H1 (cell line): ENCODE results near the gene GPR18. TPM values are rescaled to one million over a fixed set of nuclear protein-coding genes. Genes with fewer than 3 reads are reported as not detected.

Experiments
- CTCF ChIA-PET: fragments of 300-600 bp; sonication (Branson Sonifier 250); formaldehyde crosslinking; loops from one replicate; lab custom pipeline; 2021; ENCODE audit not compliant: partially characterized antibody; lab: Charles Lee
- POLR2A ChIA-PET: fragments of 300-600 bp; sonication (Branson Sonifier 250); formaldehyde crosslinking; loops from one replicate; lab custom pipeline; 2021; ENCODE audit warnings: inconsistent platforms; ENCODE audit not compliant: partially characterized antibody; lab: Charles Lee
- DNase-seq, 2 experiments: peaks; one replicate each; pipeline versions ENCODE4 v3.0.0 to v3.0.0-alpha.2; 2010 to 2022; ENCODE audit warnings: low spot score in 2 of 2, low read depth in 1 of 2, mixed read lengths in 1 of 2
- FAIRE-seq: peaks from 2 replicates; lab custom pipeline; 2011; peaks lifted over from hg19 to GRCh38; lab: Jason Lieb, UNC
- H2AFZ ChIP-seq: 2 replicates; pipeline ENCODE4 v1.8.1; 2012; ENCODE audit warnings: low read length, inconsistent platforms
- H2AK5ac ChIP-seq: 2 replicates; pipeline ENCODE4 v1.6.1; 2013; ENCODE audit warnings: low read depth, low read length
- H2BK120ac ChIP-seq: replicated peaks from 2 replicates; pipeline ENCODE3; 2013; ENCODE audit warnings: low read depth, low read length, inconsistent platforms
- H2BK12ac ChIP-seq: 2 replicates; pipeline ENCODE4 v1.6.1; 2013; ENCODE audit warnings: low read depth, low read length
- H2BK15ac ChIP-seq: 2 replicates; pipeline ENCODE4 v1.6.1; 2013; ENCODE audit warnings: low read length
- H2BK20ac ChIP-seq: 2 replicates; pipeline ENCODE4 v1.6.1; 2013; ENCODE audit warnings: low read length
- H2BK5ac ChIP-seq: 2 replicates; pipeline ENCODE4 v1.6.1; 2013; ENCODE audit warnings: low read depth, low read length
- H3K14ac ChIP-seq: 2 replicates; pipeline ENCODE4 v1.6.1; 2013; ENCODE audit warnings: inconsistent platforms; ENCODE audit not compliant: insufficient read length
- H3K18ac ChIP-seq: 2 replicates; pipeline ENCODE4 v1.6.1; 2013; ENCODE audit warnings: low read length; ENCODE audit errors: extremely low read depth
- H3K23ac ChIP-seq: 2 replicates; pipeline ENCODE4 v1.6.1; 2013; ENCODE audit warnings: inconsistent platforms; ENCODE audit not compliant: insufficient read length
- H3K23me2 ChIP-seq: 2 replicates; pipeline ENCODE4 v1.6.1; 2013; ENCODE audit warnings: low read depth, low read length
- H3K27ac ChIP-seq: 2 replicates; pipeline ENCODE4 v1.6.1; 2011; ENCODE audit warnings: low read depth, low read length, inconsistent platforms
- H3K27me3 ChIP-seq, 4 experiments: replicated peaks in 1 of 4; 1 replicate in 1 of 4; 2 replicates in 3 of 4; pipeline versions ENCODE4 v1.6.1 to v1.8.1; 2011 to 2013; ENCODE audit warnings: low read length in 3 of 4, mild to moderate bottlenecking in 3 of 4, inconsistent platforms in 2 of 4, mixed read lengths in 2 of 4, moderate library complexity in 1 of 4; ENCODE audit not compliant: control insufficient read depth in 3 of 4, insufficient read depth in 3 of 4; ENCODE audit errors: extremely low read depth in 1 of 4
- H3K36me3 ChIP-seq, 4 experiments: 2 replicates each; pipeline versions ENCODE4 v1.6.1 to v1.8.1; 2011 to 2013; ENCODE audit warnings: mild to moderate bottlenecking in 4 of 4, low read length in 3 of 4, moderate library complexity in 2 of 4, control low read depth in 1 of 4, inconsistent platforms in 1 of 4; ENCODE audit not compliant: insufficient read depth in 4 of 4, control insufficient read depth in 2 of 4
- H3K4ac ChIP-seq: replicated peaks from 2 replicates; pipeline ENCODE3; 2013; ENCODE audit warnings: low read length, low read depth, mixed read lengths, inconsistent platforms; ENCODE audit not compliant: insufficient read length
- H3K4me1 ChIP-seq, 4 experiments: replicated peaks in 1 of 4; 1 replicate in 1 of 4; 2 replicates in 3 of 4; pipeline versions ENCODE4 v1.6.1 to v1.8.1; 2011 to 2013; ENCODE audit warnings: low read length in 3 of 4, inconsistent platforms in 2 of 4, mixed read lengths in 1 of 4; ENCODE audit not compliant: insufficient read depth in 4 of 4, control insufficient read depth in 3 of 4
- H3K4me2 ChIP-seq, 2 experiments: 2 replicates each; pipeline versions ENCODE4 v1.6.1 to v1.8.1; 2011 to 2013; ENCODE audit warnings: low read depth in 2 of 2, low read length in 2 of 2, control low read depth in 1 of 2, inconsistent platforms in 1 of 2, mild to moderate bottlenecking in 1 of 2; ENCODE audit not compliant: insufficient read depth in 1 of 2
- H3K4me3 ChIP-seq, 4 experiments: fragments of 200-600, 300-600 bp in 1 of 4; sonication (generic), shearing (Covaris generic), sonication (Bioruptor Twin) in 1 of 4; 2 replicates each; pipeline versions ENCODE4 v1.5.1 to v1.8.1; 2011 to 2016; ENCODE audit warnings: low read length in 4 of 4, low read depth in 3 of 4, control low read depth in 2 of 4, inconsistent platforms in 2 of 4, mild to moderate bottlenecking in 2 of 4, mixed read lengths in 1 of 4, moderate library complexity in 1 of 4; ENCODE audit not compliant: insufficient read depth in 2 of 4; ENCODE audit errors: extremely low read depth in 1 of 4
- H3K56ac ChIP-seq: replicated peaks from 2 replicates; pipeline ENCODE3; 2013; ENCODE audit warnings: low read depth, mild to moderate bottlenecking, mixed read lengths, low read length, inconsistent platforms; ENCODE audit not compliant: insufficient read length
- H3K79me1 ChIP-seq: 2 replicates; pipeline ENCODE4 v1.6.1; 2013; ENCODE audit warnings: low read depth, low read length, control low read depth
- H3K79me2 ChIP-seq, 2 experiments: 2 replicates each; pipeline versions ENCODE4 v1.6.1 to v1.8.1; 2012 to 2013; ENCODE audit warnings: low read length in 2 of 2, mild to moderate bottlenecking in 2 of 2, inconsistent platforms in 1 of 2; ENCODE audit not compliant: insufficient read depth in 2 of 2, control insufficient read depth in 1 of 2
- H3K9ac ChIP-seq, 4 experiments: replicated peaks in 1 of 4; 1 replicate in 1 of 4; 2 replicates in 3 of 4; pipeline versions ENCODE4 v1.6.1 to v1.8.1; 2011 to 2013; ENCODE audit warnings: low read depth in 3 of 4, low read length in 3 of 4, control low read depth in 2 of 4, mild to moderate bottlenecking in 2 of 4, moderate library complexity in 2 of 4, inconsistent platforms in 1 of 4; ENCODE audit errors: extremely low read depth in 1 of 4
- H3K9me3 ChIP-seq, 2 experiments: 2 replicates each; pipeline versions ENCODE4 v1.6.1 to v1.8.1; 2012 to 2013; ENCODE audit warnings: mild to moderate bottlenecking in 2 of 2, moderate library complexity in 2 of 2, control low read depth in 1 of 2, inconsistent platforms in 1 of 2, low read depth in 1 of 2, low read length in 1 of 2, mixed read lengths in 1 of 2; ENCODE audit not compliant: insufficient read depth in 2 of 2
- H4K20me1 ChIP-seq, 2 experiments: replicated peaks in 1 of 2; 2 replicates each; pipeline versions ENCODE3 to v1.8.1; 2011 to 2013; ENCODE audit warnings: inconsistent platforms in 2 of 2, low read length in 2 of 2, mild to moderate bottlenecking in 1 of 2; ENCODE audit not compliant: insufficient read depth in 2 of 2, control insufficient read depth in 1 of 2
- H4K5ac ChIP-seq: 2 replicates; pipeline ENCODE4 v1.6.1; 2013; ENCODE audit warnings: low read length, low read depth, mixed read lengths, inconsistent platforms; ENCODE audit not compliant: insufficient read length
- H4K8ac ChIP-seq: 2 replicates; pipeline ENCODE4 v1.8.0; 2013; ENCODE audit warnings: mild to moderate bottlenecking, moderate library complexity, low read length, inconsistent platforms; ENCODE audit not compliant: insufficient read depth; ENCODE audit errors: extremely low read depth
- H4K91ac ChIP-seq: replicated peaks from 2 replicates; pipeline ENCODE3; 2013; ENCODE audit warnings: low read length, mixed read lengths, inconsistent platforms; ENCODE audit not compliant: insufficient read length
- GTF2F1 ChIP-seq: IDR thresholded peaks from 2 replicates; pipeline ENCODE4 v1.6.1; 2012; ENCODE audit warnings: low read depth, low read length, improper control_type of control experiment, borderline replicate concordance
- SAP30 ChIP-seq: fragments of 300-600 bp; sonication (generic); IDR thresholded peaks from 2 replicates; pipeline ENCODE4 v1.7.1; 2012; ENCODE audit warnings: low read length, moderate library complexity, mild to moderate bottlenecking, inconsistent platforms; ENCODE audit not compliant: insufficient read depth, insufficient replicate concordance
- WGBS, 2 experiments: shearing (Covaris generic) in 1 of 2; methylation state at CpG; one replicate each; pipeline versions ENCODE4 v1.1.6 to v1.1.7; 2013 to 2015; ENCODE audit warnings: low lambda C conversion rate in 2 of 2, mixed read lengths in 2 of 2, inconsistent platforms in 1 of 2, low coverage in 1 of 2, missing lambda C conversion rate in 1 of 2; ENCODE audit not compliant: insufficient replicate concordance in 2 of 2, insufficient coverage in 1 of 2, insufficient read length in 1 of 2; ENCODE audit errors: extremely low coverage in 1 of 2, missing lambda C conversion rate in 1 of 2; 5-methylcytosine and 5-hydroxymethylcytosine counted together
- polyA plus RNA-seq, 7 experiments: library from polyadenylated mRNA; depleted of rRNA in 3 of 7; stranded (reverse) in 5 of 7; unstranded in 2 of 7; fragments of >200 nt in 5 of 7; fragments of 200-250 nt in 2 of 7; gene quantifications; 1 replicate in 5 of 7; 2 replicates in 1 of 7; 4 replicates in 1 of 7; pipeline versions ENCODE4 v1.2.1 to v1.2.3, GENCODE V29; 2011 to 2013; ENCODE audit warnings: missing spikeins in 2 of 7, mixed read lengths in 2 of 7
- total RNA-seq: library from RNA; stranded (reverse); fragmentation: NEBNext Ultra II Directional; extraction: Animal tissue kit (Norgen Biotek cat#: 25700); gene quantifications from 2 replicates; pipeline ENCODE4 v1.2.1, GENCODE V29; 2021

GPR18 gene
- total and polyA plus RNA-seq, 2 of the 8 experiments (the other 6 are each of a cell fraction or from before 2014, with no cell fraction given): not detected

- FAIRE-seq (no peak), DNase-seq (no peak)
- H3K4me3 ChIP-seq: no peak overlapping the region
- no peaks in the 10 kb centered on the region for H3K27me3 ChIP-seq
- no peak overlapping the region for H2AK5ac ChIP-seq
- no peak overlapping the region for H2AFZ ChIP-seq
- H3K4me1 ChIP-seq: no peaks in the 10 kb centered on the region
- H4K8ac ChIP-seq: no peak overlapping the region
- no peak overlapping the region for H4K91ac ChIP-seq
- 0 out of 2 replicates have a peak, but pooled peaks cover 2% of the 10 kb centered on the region for H3K79me1 ChIP-seq
- H3K23ac ChIP-seq: no peak overlapping the region
- POLR2A ChIA-PET: interaction anchor here (1.1 kb wide), 1 partner anchor 88 kb away, joined by 3 read pairs; the partner anchor contains the start of gene UBAC2
- 90% methylated on average over 2 of the region's 2 CpGs; no CpG with 5 or more reads in 1 of the 2 experiments for WGBS, 2 experiments
- no peak overlapping the region for H3K4ac ChIP-seq
- TF ChIP-seq GTF2F1 (no peak), SAP30 (no peak)
- TF ChIP-seq, all 59 proteins: peak for 0
- Histone ChIP-seq H2BK120ac (no peak overlapping the region), H3K36me3 (no peaks in the 10 kb centered on the region), H3K79me2 (0 out of 4 replicates have a peak, but pooled peaks cover 0 to 1% of the 10 kb centered on the region in 2 experiments), H3K27ac (no peak overlapping the region), H2BK12ac (no peak overlapping the region), H3K9me3 (no peaks in the 10 kb centered on the region), H2BK20ac (no peak overlapping the region), H2BK5ac (no peak overlapping the region), H2BK15ac (no peak overlapping the region), H4K5ac (no peak overlapping the region), H3K56ac (no peak overlapping the region), H3K4me2 (no peak overlapping the region), H4K20me1 (no peaks in the 10 kb centered on the region), H3K14ac (no peak overlapping the region), H3K23me2 (no peaks in the 10 kb centered on the region), H3K18ac (no peak overlapping the region), H3K9ac (no peak overlapping the region)
- CTCF ChIA-PET: interaction anchor here (0.8 to 1.5 kb wide), 3 partner anchors 19 to 112 kb away, joined by 3 to 4 read pairs (median 3); no protein-coding TSS in a partner anchor
Observed at GRCh38 chr13:99288089-99288488, 29.9 kb upstream of the GPR18 start.
